ENCODE data around the gene HECW1. TPM values are rescaled to one million over a fixed set of nuclear protein-coding genes. Genes with fewer than 3 reads are reported as not detected.

Gene HECW1
- total and polyA plus RNA-seq, 2 of the 8 experiments (the other 6 are each of a cell fraction or from before 2014, with no cell fraction given) = 2.9 to 12.7 TPM

DNA sequence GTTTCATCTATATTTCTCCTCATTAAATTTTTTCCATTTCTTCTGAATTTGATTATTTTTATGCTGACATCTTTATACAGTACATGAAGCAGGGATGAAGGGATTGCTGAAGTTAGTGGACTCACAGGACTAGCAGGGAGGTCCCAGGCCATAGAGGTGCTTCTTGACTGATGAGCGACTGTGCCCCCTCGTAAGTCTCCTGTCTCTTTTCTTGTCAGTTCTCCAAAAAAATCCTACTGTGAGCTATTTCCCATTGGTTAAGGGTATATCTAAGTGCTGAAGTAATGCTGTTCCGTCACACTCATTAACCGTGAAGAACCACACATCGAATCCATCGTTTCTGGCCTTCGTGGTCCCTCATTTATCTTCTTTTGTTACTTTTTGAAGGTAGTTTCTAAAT, 27.7 kb downstream of the HECW1 start (continued):
- TF ChIP-seq, protein P1, sequence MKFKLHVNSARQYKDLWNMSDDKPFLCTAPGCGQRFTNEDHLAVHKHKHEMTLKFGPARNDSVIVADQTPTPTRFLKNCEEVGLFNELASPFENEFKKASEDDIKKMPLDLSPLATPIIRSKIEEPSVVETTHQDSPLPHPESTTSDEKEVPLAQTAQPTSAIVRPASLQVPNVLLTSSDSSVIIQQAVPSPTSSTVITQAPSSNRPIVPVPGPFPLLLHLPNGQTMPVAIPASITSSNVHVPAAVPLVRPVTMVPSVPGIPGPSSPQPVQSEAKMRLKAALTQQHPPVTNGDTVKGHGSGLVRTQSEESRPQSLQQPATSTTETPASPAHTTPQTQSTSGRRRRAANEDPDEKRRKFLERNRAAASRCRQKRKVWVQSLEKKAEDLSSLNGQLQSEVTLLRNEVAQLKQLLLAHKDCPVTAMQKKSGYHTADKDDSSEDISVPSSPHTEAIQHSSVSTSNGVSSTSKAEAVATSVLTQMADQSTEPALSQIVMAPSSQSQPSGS (IDR thresholded peaks at IDR 0.05; ENCODE audit: low read length) = no peak
- TF ChIP-seq SP1 (IDR thresholded peaks at IDR 0.05; ENCODE audit: low read depth, low read length) = no peak
- no peak for TF ChIP-seq SRF (IDR thresholded peaks at IDR 0.05; ENCODE audit: low read depth, low read length)
- TF ChIP-seq EZH2 (IDR thresholded peaks at IDR 0.05; ENCODE audit: low read depth, low read length, severe bottlenecking) = no peak
- TF ChIP-seq, protein P2, sequence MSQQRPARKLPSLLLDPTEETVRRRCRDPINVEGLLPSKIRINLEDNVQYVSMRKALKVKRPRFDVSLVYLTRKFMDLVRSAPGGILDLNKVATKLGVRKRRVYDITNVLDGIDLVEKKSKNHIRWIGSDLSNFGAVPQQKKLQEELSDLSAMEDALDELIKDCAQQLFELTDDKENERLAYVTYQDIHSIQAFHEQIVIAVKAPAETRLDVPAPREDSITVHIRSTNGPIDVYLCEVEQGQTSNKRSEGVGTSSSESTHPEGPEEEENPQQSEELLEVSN (IDR thresholded peaks at IDR 0.05) = no peak
- no peak for TF ChIP-seq SIRT6 (IDR thresholded peaks at IDR 0.05; ENCODE audit: low read length)
- TF ChIP-seq CHD2 (IDR thresholded peaks at IDR 0.05; ENCODE audit: low read length) = no peak
- TF ChIP-seq BACH1 (IDR thresholded peaks at IDR 0.05; ENCODE audit: low read length) = no peak
- TF ChIP-seq CEBPB (IDR thresholded peaks at IDR 0.05; ENCODE audit: low read depth, low read length) = no peak

All from H1 (cell line).